ENCODE measurements around the gene NLRP12.

Gene NLRP12

DNA sequence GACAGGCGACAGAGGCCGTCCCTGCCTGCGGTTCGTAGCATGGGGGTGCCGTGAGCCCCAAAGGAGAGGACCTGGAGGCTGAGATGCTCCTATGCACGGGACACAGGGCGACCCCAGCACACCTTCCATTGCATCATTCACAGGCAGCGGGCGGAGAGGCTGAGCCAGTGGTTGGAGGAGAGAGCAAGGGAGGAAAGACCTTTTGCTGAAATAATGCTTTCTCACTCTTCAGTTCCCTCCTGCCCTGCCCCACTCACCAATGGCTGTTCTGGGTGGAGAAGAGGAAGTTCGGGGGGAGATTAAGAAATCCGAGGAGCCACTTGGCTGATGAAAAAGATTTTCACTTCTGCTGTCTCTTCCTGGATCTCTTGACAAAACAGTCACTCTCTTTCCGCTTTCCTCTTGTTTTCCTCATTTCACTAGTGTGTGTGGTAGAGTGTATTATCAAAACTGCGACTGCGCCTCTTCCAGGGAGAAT is at the start of gene NLRP12:
TSS of gene NLRP12 (minus strand) at position 181 of the 478 bp plus-strand sequence. CDS start at position 41, 140 bp downstream.
- TF ChIP-seq CSDC2 (CRISPR knock-in tag; IDR thresholded peaks at IDR 0.05) (no peak), ZFP30 (CRISPR knock-in tag; IDR thresholded peaks at IDR 0.05) (no peak), ZNF8 (CRISPR knock-in tag; IDR thresholded peaks at IDR 0.05) (no peak), ISL1 (CRISPR knock-in tag; IDR thresholded peaks at IDR 0.05) (no peak), ZNF70 (CRISPR knock-in tag; IDR thresholded peaks at IDR 0.05) (no peak), SNAI2 (CRISPR knock-in tag; IDR thresholded peaks at IDR 0.05) (no peak), TCF4 (CRISPR knock-in tag; IDR thresholded peaks at IDR 0.05; ENCODE audit: borderline replicate concordance) (no peak), TSHZ2 (CRISPR knock-in tag; IDR thresholded peaks at IDR 0.05) (no peak), RARB (CRISPR knock-in tag; IDR thresholded peaks at IDR 0.05) (no peak), BACH2 (CRISPR knock-in tag; IDR thresholded peaks at IDR 0.05; ENCODE audit: borderline replicate concordance) (no peak), CREB5 (CRISPR knock-in tag; IDR thresholded peaks at IDR 0.05; ENCODE audit: low read depth) (no peak), PPARA (CRISPR knock-in tag; IDR thresholded peaks at IDR 0.05; ENCODE audit: borderline replicate concordance) (no peak), CSRNP3 (CRISPR knock-in tag; IDR thresholded peaks at IDR 0.05) (no peak), TOX (CRISPR knock-in tag; IDR thresholded peaks at IDR 0.05; ENCODE audit: borderline replicate concordance) (no peak), ESRRG (CRISPR knock-in tag; IDR thresholded peaks at IDR 0.05) (no peak), ZFP3 (CRISPR knock-in tag; IDR thresholded peaks at IDR 0.05) (no peak), ZC3H10 (CRISPR knock-in tag; IDR thresholded peaks at IDR 0.05) (no peak), ARNTL (CRISPR knock-in tag; IDR thresholded peaks at IDR 0.05; ENCODE audit: borderline replicate concordance, low read depth) (no peak)
- no peak for ATAC-seq

DNA sequence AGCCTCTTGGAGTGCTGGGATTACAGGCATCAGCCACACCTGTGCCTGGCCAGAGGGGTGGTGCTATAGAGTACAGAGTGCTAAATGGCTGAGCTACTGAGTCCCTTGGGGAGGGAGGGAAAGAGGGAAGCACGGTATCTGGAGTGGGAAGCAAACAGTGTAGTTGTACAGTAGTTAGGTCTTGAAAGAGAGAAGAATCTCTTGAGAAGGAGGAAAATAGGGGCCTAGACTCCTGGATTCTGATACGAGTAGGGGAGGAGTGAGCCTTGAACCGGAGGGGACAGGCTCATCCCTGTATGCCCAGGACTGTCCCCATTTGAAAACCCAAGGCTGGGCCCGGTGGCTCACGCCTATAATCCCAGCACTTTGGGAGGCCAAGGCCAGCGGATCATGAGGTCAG is 48.6 kb upstream of the NLRP12 start:
- no peak for TF ChIP-seq ZNF565 (CRISPR knock-in tag; conservative IDR thresholded peaks at IDR 0.05; ENCODE audit: low read depth)
- TF ChIP-seq CREB5 (CRISPR knock-in tag; IDR thresholded peaks at IDR 0.05; ENCODE audit: low read depth) = no peak
- no peak for TF ChIP-seq ZNF70 (CRISPR knock-in tag; IDR thresholded peaks at IDR 0.05)

DNA sequence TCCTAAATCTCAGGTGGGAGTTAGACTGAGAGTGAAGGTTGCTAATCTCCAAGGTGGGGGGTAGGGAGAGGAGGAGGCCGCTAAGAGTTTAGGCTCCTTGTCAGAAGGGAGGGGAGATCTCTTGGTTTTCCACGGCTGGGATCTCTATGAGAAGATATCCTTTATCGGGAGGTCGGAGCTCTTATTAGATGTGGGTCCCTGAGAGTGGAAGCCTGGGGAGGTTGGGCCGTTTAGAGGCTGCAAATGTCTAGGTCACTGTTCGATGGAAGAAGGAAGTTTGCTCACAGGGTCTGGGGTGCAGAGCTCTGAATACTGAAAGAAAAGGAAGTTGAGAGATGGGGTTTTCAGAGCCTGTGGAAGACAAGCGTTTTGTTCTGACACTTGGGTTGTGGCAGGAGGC is 47.3 kb upstream of the NLRP12 start:
- no peak for TF ChIP-seq PPARA (CRISPR knock-in tag; IDR thresholded peaks at IDR 0.05; ENCODE audit: borderline replicate concordance)
- TF ChIP-seq ZNF8 (CRISPR knock-in tag; IDR thresholded peaks at IDR 0.05) = no peak
- TF ChIP-seq ISL1 (CRISPR knock-in tag; IDR thresholded peaks at IDR 0.05) = no peak
- no peak for TF ChIP-seq OSR1 (CRISPR knock-in tag; IDR thresholded peaks at IDR 0.05)
- TF ChIP-seq ESRRG (CRISPR knock-in tag; IDR thresholded peaks at IDR 0.05) = no peak
- no peak for TF ChIP-seq CSDC2 (CRISPR knock-in tag; IDR thresholded peaks at IDR 0.05)
- TF ChIP-seq SNAI2 (CRISPR knock-in tag; IDR thresholded peaks at IDR 0.05) = no peak
- no peak for TF ChIP-seq CSRNP3 (CRISPR knock-in tag; IDR thresholded peaks at IDR 0.05)
- TF ChIP-seq TOX (CRISPR knock-in tag; IDR thresholded peaks at IDR 0.05; ENCODE audit: borderline replicate concordance) = no peak
- no peak for TF ChIP-seq GLIS3 (CRISPR knock-in tag; IDR thresholded peaks at IDR 0.05)
- TF ChIP-seq, protein P1, sequence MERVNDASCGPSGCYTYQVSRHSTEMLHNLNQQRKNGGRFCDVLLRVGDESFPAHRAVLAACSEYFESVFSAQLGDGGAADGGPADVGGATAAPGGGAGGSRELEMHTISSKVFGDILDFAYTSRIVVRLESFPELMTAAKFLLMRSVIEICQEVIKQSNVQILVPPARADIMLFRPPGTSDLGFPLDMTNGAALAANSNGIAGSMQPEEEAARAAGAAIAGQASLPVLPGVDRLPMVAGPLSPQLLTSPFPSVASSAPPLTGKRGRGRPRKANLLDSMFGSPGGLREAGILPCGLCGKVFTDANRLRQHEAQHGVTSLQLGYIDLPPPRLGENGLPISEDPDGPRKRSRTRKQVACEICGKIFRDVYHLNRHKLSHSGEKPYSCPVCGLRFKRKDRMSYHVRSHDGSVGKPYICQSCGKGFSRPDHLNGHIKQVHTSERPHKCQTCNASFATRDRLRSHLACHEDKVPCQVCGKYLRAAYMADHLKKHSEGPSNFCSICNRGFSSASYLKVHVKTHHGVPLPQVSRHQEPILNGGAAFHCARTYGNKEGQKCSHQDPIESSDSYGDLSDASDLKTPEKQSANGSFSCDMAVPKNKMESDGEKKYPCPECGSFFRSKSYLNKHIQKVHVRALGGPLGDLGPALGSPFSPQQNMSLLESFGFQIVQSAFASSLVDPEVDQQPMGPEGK (CRISPR knock-in tag; IDR thresholded peaks at IDR 0.05; ENCODE audit: borderline replicate concordance) = no peak
- TF ChIP-seq ARNTL (CRISPR knock-in tag; IDR thresholded peaks at IDR 0.05; ENCODE audit: borderline replicate concordance, low read depth) = no peak
- no peak for ATAC-seq

More for the DNA sequence above, 48.6 kb upstream of the NLRP12 start:
- no peak for ATAC-seq

All from SK-N-SH treated with all-trans-retinoic acid at 6 μM for 48 hours (cell line).